HG02642 (cell line): ENCODE results near the gene FOXR2.

Source experiments
- ATAC-seq: cut with Tn5 transposase; IDR thresholded peaks from one replicate; pipeline ENCODE4 v1.9.1; 2021; ENCODE audit warnings: mild to moderate bottlenecking; ENCODE audit not compliant: unreplicated experiment, poor library complexity

FOXR2 gene, protein sequence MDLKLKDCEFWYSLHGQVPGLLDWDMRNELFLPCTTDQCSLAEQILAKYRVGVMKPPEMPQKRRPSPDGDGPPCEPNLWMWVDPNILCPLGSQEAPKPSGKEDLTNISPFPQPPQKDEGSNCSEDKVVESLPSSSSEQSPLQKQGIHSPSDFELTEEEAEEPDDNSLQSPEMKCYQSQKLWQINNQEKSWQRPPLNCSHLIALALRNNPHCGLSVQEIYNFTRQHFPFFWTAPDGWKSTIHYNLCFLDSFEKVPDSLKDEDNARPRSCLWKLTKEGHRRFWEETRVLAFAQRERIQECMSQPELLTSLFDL

DNA sequence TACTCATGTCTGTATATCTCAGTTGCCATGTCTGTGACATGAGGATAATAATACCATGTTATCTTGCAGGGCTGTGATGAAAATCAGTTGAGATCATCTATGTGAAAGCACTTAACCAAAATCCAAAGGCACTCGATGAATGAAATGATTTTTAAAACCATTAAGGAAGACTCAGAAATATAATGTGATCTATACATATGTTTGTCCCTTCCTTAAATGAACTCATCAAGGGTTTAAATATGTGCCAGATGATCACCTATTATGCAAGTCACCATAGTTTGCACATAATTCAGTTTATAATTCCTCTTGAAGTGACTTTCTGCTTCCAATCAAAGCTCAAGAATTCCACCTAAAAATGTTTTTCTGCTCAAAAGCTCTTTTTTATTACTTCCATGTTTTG, at the start of gene FOXR2:
Gene FOXR2, plus strand, starts transcription at position 301 of the 400 bp plus-strand sequence. CDS start 312 bp downstream, outside the sequence.
- ATAC-seq = no peak

DNA sequence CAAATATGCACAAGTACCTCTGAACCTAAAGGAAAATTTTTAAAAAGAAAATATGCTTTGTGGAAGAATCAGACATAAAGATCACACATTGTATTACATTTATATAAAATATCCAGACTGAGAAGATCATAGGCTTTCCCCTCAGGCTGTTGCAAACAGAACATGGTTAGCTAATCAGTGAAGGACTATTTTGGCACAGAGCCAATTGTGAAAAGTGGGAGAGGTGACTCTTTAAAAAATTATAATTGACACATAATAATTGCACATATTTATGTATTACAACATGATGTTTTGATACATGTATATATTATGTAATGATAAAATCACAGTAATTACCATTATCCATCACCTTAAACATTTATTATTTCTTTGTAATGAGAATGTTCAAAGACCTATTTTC, 44.1 kb upstream of the FOXR2 start:
- ATAC-seq = no peak

DNA sequence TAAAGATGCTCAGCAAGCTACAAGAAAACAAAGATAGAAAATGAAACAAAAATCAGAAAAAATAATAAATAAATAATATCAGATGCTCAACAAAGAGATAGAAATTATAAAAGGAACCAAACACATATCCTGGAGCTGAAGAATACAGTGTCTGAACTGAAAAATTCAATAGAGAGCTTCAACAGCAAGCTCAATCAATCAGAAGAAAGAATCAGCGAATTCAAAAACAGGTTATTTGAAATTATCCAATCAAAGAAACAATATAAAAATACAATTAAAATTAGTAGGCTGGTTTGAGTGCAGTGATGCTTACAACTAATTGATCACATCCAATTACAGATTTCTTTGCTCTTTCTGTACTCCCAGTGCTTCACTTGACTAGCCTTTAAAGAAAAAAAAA, 40.8 kb upstream of the FOXR2 start:
- no peak for ATAC-seq

DNA sequence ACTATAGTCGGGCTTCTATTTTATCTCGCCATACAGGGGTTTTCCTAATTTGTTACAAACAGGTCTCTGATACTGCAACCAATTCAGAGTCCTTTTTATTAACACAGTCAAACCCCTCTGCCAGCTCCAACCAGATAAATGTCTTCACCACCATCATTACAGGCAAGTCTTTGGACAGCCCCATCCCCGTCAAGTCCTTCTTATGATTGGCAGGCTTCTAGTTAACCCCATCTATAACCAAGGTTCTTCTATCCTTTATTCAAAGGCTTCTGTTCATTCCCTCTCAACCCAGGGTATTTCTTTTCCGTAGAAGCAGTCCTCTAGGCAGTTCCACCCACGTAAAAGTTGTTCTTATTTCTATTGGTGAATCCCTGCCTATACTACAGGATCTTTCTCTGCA, 29.9 kb upstream of the FOXR2 start:
- ATAC-seq = no peak

DNA sequence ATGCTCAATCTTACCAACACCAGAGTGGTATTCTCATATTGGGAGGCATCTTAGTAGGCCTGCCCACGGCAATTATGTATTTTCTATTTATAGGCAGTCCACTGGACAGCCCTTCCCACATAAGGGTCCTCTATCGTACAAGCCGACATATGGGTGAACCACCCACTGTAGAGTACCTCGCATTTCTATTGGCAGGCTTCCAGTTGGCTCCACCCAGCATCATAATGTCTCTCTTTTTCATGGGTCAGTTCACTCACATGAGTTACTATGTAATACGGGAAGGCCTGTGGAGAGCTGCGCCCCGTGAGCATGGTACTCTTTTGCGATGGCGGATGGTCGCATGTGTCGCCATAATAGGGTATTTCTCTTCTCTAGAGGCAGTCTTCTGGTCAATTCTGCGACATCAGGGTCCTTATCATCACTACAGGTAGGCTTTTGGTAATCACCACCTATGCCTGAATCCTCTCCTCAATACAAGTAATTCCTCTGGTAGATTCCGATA, 29.4 kb upstream of the FOXR2 start:
- ATAC-seq = no peak

DNA sequence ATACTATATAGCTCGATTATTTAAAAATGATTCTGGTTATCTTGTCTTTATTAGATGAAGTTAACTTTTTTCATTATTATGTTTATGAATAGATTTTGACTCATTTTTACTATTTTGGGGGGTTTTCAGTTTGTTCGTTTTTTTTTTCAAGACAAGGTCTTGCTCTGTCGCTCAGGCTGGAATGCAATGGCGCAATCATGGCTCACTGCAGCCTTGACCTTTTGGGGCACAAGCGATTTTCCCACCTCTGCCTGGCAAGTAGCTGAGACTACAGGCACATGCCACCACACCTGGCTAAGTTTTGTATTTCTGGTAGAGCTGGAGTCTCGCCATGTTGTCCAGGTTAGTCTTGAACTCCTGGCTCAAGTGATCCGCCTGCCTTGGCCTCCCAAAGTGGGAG, 24.9 kb upstream of the FOXR2 start:
- ATAC-seq = no peak

DNA sequence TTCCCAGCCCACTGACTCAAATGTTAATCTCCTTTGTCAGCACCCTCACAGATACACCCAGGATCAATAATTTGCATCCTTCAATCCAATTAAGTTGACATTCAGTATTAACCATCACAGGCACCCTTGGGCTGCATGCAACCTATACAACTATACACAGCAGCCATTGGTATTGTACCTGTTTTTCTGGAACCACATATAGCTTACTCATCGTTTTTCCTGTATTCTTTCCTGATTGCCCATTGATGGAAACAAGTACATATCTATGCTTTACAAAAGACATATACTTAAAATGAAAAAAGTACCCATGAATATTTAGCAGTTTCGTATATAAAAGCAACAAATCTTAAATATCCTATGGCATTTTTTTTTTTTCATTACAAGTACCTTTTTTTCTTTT, 3.7 kb upstream of the FOXR2 start:
- no peak for ATAC-seq

DNA sequence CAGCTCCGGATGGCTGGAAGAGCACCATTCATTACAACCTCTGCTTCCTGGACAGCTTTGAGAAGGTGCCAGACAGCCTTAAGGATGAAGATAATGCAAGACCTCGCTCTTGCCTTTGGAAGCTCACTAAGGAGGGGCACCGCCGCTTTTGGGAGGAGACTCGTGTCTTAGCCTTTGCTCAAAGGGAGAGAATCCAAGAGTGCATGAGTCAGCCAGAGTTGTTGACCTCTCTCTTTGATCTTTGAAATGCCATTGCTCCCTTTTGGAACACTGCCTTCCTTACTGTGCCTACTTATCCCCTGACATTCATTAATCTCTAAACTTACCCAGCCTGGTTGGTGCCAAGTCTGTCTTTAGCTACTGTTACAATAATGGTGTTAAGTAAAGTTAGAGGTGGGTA, 1.2 kb downstream of the FOXR2 start:
- ATAC-seq = no peak

DNA sequence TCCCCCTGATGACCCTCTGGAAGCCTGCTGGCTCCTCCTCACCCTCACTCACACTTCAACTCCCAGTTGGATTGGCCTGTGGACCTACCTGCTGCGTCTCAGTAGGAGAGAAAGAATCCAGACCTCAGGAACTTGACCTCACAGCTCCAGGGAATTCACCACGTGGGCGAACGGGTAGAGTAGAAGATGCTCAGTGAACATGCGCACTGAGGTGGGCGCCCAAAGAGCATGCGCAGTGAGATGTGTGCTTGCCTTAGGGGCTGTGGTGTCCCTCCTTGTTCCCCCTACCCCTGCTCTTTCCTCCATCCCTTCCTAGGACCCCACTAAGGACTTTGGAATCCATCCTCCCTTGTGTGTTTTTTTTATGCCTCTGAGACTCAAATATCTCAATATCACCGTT, 12.9 kb downstream of the FOXR2 start:
- no peak for ATAC-seq

DNA sequence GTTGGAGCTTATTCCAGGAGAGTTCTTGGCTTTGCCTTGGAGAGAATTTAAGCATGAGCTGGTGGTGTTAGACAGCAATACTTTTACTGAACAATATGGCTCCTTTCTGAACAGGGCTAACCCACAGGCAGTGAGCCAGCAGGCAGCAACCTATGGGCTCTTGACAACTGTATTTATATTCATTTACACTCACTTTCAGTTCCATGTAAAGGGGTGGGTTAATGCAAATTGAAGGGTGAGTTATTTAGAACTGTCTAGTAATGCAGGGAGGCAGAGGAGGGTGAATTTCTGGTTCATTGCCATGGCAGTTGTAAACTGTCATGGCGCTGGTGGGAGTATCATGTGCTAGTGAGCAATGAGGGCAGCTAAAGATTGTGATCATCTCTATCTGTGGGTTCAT, 15.7 kb downstream of the FOXR2 start:
- peak; percentile 60 for ATAC-seq

DNA sequence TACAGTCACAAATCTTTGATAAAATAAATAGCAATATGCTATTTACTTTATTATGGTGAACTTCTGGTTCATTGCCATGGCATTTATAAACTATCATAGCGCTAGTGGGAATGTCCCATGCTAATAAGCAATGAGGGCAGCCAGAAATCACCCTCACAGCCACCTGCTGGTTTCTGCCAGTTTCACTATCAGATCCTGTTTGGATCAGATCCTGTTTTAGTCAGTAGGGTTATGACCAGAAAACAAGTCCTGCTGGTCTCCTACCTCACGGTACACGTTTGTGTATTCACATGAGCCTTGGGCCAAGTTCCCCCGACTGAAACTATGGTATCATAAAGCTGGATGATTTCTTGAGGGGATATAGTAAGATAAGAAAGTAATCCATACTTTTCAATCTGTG, 17.7 kb downstream of the FOXR2 start:
- ATAC-seq = peak; percentile 72

DNA sequence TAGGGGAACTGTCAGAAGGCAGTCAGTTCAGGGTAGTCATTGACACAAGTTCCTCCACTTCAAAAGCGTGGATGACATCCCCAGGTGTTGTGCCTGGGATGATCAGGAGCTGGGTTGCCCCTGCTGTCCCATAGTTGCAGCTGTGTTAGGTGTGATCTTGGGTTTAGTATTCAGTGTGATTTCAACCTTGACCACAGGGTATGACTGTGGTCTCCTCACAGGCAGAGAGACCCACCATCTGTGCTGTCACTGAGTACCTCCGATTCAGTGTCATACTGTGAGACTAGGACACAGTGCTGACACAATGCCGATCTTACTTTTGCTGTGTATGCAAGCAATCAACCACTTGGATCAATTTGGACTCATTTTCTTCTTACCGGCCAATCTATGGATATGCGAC, 25.2 kb downstream of the FOXR2 start:
- peak; percentile 65 for ATAC-seq

DNA sequence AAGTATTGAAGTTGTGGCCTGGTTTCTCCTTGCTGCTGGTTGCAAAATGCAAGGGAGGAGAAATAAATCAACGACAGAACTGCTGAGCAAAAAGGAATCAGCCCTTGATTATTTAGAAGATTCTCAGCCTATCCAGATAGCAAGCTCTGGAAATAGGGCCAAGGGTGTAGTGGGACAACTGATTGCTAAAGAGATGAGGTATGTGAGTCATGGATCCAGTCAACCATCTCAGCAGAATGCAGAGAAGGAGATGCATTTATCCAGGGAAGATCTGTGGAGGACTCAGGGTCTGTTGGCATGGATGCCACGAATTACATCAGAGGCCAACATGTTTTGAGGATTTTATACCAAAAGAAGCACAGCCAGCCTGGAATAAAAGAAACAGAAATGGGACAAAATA, 36.7 kb downstream of the FOXR2 start:
- no peak for ATAC-seq

DNA sequence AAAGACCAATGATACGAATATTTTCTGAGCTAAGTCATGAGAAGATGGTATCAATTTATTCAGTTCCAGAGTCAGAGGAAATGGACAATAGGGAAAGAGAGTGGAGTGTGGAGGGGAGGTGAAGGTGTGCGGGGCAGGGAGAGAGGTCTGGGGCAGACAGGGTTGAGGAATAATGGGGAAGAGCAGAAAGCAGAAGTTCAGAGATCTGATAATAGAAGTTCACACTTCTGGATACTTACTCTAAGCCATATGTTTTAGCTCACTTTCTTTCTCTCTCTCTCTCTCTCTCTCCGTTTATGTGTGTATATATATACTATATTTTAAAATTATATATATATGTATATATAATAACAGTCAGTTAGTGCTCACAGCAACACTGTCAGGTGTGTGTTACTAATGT, 40.4 kb downstream of the FOXR2 start:
- no peak for ATAC-seq

DNA sequence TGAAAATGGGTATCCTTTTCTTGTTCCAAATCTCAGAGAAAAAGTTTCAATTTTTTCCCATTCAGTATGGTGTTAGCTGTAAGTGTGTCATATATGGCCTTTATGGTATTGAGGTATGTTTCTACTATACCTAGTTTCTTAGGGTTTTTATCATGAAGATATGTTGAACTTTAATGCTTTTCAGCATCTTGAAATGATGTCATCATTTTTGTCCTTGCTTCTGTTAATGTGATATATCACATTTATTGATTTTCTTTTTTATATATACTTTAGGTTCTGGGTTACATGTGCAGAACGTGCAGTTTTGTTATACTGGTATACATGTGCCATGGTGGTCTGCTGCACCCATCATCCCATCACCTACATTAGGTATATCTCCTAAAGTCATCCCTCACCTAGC, 44.9 kb downstream of the FOXR2 start:
- ATAC-seq = no peak
